ENCODE results near the gene FBXL22.

- TF ChIP-seq, protein P1, sequence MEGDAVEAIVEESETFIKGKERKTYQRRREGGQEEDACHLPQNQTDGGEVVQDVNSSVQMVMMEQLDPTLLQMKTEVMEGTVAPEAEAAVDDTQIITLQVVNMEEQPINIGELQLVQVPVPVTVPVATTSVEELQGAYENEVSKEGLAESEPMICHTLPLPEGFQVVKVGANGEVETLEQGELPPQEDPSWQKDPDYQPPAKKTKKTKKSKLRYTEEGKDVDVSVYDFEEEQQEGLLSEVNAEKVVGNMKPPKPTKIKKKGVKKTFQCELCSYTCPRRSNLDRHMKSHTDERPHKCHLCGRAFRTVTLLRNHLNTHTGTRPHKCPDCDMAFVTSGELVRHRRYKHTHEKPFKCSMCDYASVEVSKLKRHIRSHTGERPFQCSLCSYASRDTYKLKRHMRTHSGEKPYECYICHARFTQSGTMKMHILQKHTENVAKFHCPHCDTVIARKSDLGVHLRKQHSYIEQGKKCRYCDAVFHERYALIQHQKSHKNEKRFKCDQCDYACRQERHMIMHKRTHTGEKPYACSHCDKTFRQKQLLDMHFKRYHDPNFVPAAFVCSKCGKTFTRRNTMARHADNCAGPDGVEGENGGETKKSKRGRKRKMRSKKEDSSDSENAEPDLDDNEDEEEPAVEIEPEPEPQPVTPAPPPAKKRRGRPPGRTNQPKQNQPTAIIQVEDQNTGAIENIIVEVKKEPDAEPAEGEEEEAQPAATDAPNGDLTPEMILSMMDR (IDR thresholded peaks at IDR 0.05): no peak
- no peak for TF ChIP-seq POLR2A (IDR thresholded peaks at IDR 0.05)
Measured at GRCh38 chr15:63596676-63597037, 530 bp upstream of the FBXL22 start.

All from Peyer's patch (tissue), 4 donors.